ENCODE results near the gene NAT8L.

The NAT8L gene

DNA sequence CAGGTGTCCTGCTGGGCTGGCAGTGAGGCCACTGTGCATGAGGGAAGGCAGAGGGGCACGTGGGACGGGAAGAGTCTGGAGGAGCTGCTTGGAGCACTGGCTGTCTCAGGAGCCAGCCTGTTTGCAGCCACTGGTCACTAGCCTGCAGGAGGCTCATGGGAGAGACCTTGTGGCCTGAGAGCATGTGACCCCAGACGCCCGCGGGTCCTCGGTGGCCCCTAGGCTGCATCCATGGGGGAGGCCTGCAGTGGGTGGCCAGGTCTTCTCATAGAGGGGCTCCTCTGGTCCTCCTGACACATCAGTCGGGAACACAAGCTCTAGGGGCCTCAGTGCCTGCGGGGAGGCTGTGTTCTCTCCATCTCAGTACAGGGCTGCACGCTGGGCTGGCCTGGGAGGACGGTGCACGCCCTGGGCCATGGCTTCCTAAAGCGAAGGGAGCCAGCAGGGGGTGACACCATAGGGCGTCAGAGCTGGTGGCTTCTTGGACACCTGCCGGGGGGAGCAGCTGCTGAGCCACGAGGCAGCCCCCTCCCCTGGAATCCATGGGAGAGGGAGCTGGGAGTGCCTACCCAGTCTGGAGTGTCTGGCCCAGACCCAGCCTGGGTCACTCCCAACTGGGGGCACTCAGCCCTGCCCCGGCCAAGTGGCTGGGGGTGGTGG is 12.3 kb downstream of the NAT8L start:
- H3K36me3 ChIP-seq (ENCODE audit: insufficient read depth, low read length), result no peaks in the 10 kb centered on the region
- no peaks in the 10 kb centered on the region for H3K9me3 ChIP-seq (ENCODE audit: low read length)
- H3K4me3 ChIP-seq (ENCODE audit: low read depth, low read length, poor library complexity, severe bottlenecking), result no peak overlapping the region
- TF ChIP-seq CTCF (IDR thresholded peaks at IDR 0.05; ENCODE audit: low read length), result no peak
- no peak for TF ChIP-seq EZH2 (IDR thresholded peaks at IDR 0.05; ENCODE audit: borderline replicate concordance, low read length)
- no peaks in the 10 kb centered on the region for H3K9me2 ChIP-seq (ENCODE audit: low read depth, low read length)
- no peak overlapping the region for H3K27ac ChIP-seq (ENCODE audit: low read depth, low read length, poor library complexity, severe bottlenecking)
- H3K79me2 ChIP-seq (ENCODE audit: insufficient read depth, low read length), result no peaks in the 10 kb centered on the region
- H4K20me1 ChIP-seq (ENCODE audit: insufficient read depth, low read length), result no peaks in the 10 kb centered on the region
- no peaks in the 10 kb centered on the region for H3K27me3 ChIP-seq (ENCODE audit: insufficient read depth, low read length)
- no peak overlapping the region for H2AFZ ChIP-seq (ENCODE audit: low read length)
- no peak overlapping the region for H3K4me2 ChIP-seq (ENCODE audit: low read length)
- H3K9ac ChIP-seq (ENCODE audit: low read length), result no peak overlapping the region
- H3F3A ChIP-seq (ENCODE audit: insufficient read depth, low read length), result no peaks in the 10 kb centered on the region
- H3K4me1 ChIP-seq (ENCODE audit: insufficient read depth, low read length, severe bottlenecking), result no peaks in the 10 kb centered on the region

GRCh38 chr4:2071912-2072867 is 13.1 kb downstream of the NAT8L start:
- H3K4me1 ChIP-seq (ENCODE audit: insufficient read depth, low read length, severe bottlenecking), result no peaks in the 10 kb centered on the region
- H3K9me2 ChIP-seq (ENCODE audit: low read depth, low read length), result no peaks in the 10 kb centered on the region
- no peaks in the 10 kb centered on the region for H3K9me3 ChIP-seq (ENCODE audit: low read length)
- no peak overlapping the region for H3K4me2 ChIP-seq (ENCODE audit: low read length)
- no peak overlapping the region for H3K4me3 ChIP-seq (ENCODE audit: low read depth, low read length, poor library complexity, severe bottlenecking)
- H3K9ac ChIP-seq (ENCODE audit: low read length), result no peak overlapping the region
- no peak overlapping the region for H3K27ac ChIP-seq (ENCODE audit: low read depth, low read length, poor library complexity, severe bottlenecking)
- no peak overlapping the region for H2AFZ ChIP-seq (ENCODE audit: low read length)
- no peaks in the 10 kb centered on the region for H4K20me1 ChIP-seq (ENCODE audit: insufficient read depth, low read length)
- no peaks in the 10 kb centered on the region for H3K27me3 ChIP-seq (ENCODE audit: insufficient read depth, low read length)
- no peaks in the 10 kb centered on the region for H3K79me2 ChIP-seq (ENCODE audit: insufficient read depth, low read length)
- H3F3A ChIP-seq (ENCODE audit: insufficient read depth, low read length), result no peaks in the 10 kb centered on the region
- TF ChIP-seq EZH2 (IDR thresholded peaks at IDR 0.05; ENCODE audit: borderline replicate concordance, low read length) (no peak), CTCF (IDR thresholded peaks at IDR 0.05; ENCODE audit: low read length) (no peak)
- no peaks in the 10 kb centered on the region for H3K36me3 ChIP-seq (ENCODE audit: insufficient read depth, low read length)

- Histone ChIP-seq H3K27me3 (ENCODE audit: insufficient read depth, low read length) (no peaks in the 10 kb centered on the region), H3K27ac (ENCODE audit: low read depth, low read length, poor library complexity, severe bottlenecking) (no peak overlapping the region), H3K4me2 (ENCODE audit: low read length) (no peak overlapping the region), H3K36me3 (ENCODE audit: insufficient read depth, low read length) (no peaks in the 10 kb centered on the region), H3K9me2 (ENCODE audit: low read depth, low read length) (no peaks in the 10 kb centered on the region), H3K79me2 (ENCODE audit: insufficient read depth, low read length) (no peaks in the 10 kb centered on the region), H3F3A (ENCODE audit: insufficient read depth, low read length) (no peaks in the 10 kb centered on the region), H3K9ac (ENCODE audit: low read length) (no peak overlapping the region), H3K4me1 (ENCODE audit: insufficient read depth, low read length, severe bottlenecking) (no peaks in the 10 kb centered on the region), H2AFZ (ENCODE audit: low read length) (no peak overlapping the region), H4K20me1 (ENCODE audit: insufficient read depth, low read length) (no peaks in the 10 kb centered on the region), H3K4me3 (ENCODE audit: low read depth, low read length, poor library complexity, severe bottlenecking) (no peak overlapping the region), H3K9me3 (ENCODE audit: low read length) (no peaks in the 10 kb centered on the region)
- TF ChIP-seq CTCF (IDR thresholded peaks at IDR 0.05; ENCODE audit: low read length) (no peak), EZH2 (IDR thresholded peaks at IDR 0.05; ENCODE audit: borderline replicate concordance, low read length) (no peak)
These were observed 14.1 kb downstream of the NAT8L start for GRCh38 chr4:2072971-2073807.

All from OCI-LY1 (cell line).